Activated naive CD8-positive, alpha-beta T cell treated with anti-CD3 and anti-CD28 coated beads, Interleukin-2, amount 10 ng/mL, durations not matched to agents 7 days and 5 days (primary cell): ENCODE data around the gene FTL. TPM values are rescaled to one million over a fixed set of nuclear protein-coding genes. Genes with fewer than 3 reads are reported as not detected.

ENCODE experiments used
- ATAC-seq: fragments of 150-1000 bp; cut with Tn5 transposase; one replicate; pipeline ENCODE4 v1.10.0; 2021; ENCODE audit warnings: low read depth, moderate library complexity
- POLR2A ChIA-PET: fragments of 350-600 bp; sonication (Branson Sonifier 250); formaldehyde crosslinking; loops from one replicate; lab custom pipeline; 2021; ENCODE audit warnings: antibody characterized with exemption; lab: Charles Lee
- DNase-seq: peaks from one replicate; pipeline ENCODE4 v3.0.0; 2021
- H3K27ac Mint-ChIP-seq: one replicate; pipeline ENCODE4 v1.8.0; 2022; ENCODE audit warnings: mild to moderate bottlenecking, mixed read lengths
- H3K27me3 Mint-ChIP-seq: one replicate; pipeline ENCODE4 v1.8.0; 2022; ENCODE audit warnings: mild to moderate bottlenecking, moderate library complexity, mixed read lengths
- H3K36me3 Mint-ChIP-seq: one replicate; pipeline ENCODE4 v1.8.0; 2021; ENCODE audit warnings: mild to moderate bottlenecking, mixed read lengths
- H3K4me1 Mint-ChIP-seq: one replicate; pipeline ENCODE4 v1.8.0; 2021; ENCODE audit warnings: mixed read lengths
- H3K4me3 Mint-ChIP-seq: one replicate; pipeline ENCODE4 v1.8.0; 2022; ENCODE audit warnings: mild to moderate bottlenecking, moderate library complexity, mixed read lengths
- H3K9me3 Mint-ChIP-seq: one replicate; pipeline ENCODE4 v1.8.0; 2021; ENCODE audit warnings: mixed read lengths
- total RNA-seq, 2 experiments: library from RNA; stranded (reverse); gene quantifications; one replicate each; pipeline ENCODE4 v1.2.3, GENCODE V29; 2021

FTL gene
- total RNA-seq, 2 experiments from 2014 or later: 1,232 to 1,343 TPM

DNA sequence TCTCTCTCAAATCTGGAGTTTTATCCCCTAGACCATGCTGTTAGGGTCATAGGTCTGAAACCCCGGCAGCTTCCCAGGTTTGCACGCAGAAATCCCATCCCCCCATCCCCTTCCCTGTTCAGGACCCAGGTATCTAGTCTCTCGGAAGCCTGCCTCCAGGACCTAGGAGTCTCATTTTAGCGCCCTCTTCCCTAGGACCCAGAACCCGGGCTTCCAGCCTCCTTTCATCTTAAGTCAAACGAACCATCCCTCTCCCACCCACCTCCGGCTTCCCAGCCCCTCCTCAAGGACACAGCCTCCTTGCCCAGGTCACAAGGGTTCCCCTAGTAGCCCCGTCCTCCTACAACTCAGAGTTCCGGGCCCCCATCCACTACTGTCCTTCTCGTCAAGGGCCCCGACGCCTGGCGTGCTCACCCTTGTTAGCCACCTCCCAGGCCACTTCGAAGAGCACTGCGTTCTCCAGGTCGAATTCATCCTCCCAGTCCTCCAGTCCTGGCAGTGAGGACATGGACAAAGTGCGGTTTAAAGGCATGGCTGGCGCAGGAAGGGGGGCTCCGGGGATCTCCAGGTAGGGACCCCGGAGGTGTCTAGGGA, 27.6 kb downstream of the FTL start:
- Mint-ChIP-seq H3K27me3 (no peaks in the 10 kb centered on the region), H3K27ac (peak overlapping the region; percentile 98), H3K4me3 (peak overlapping the region; percentile 92), H3K4me1 (peaks cover 28% of the 10 kb centered on the region), H3K9me3 (no peaks in the 10 kb centered on the region), H3K36me3 (peaks cover 15% of the 10 kb centered on the region)
- DNase-seq (no peak), ATAC-seq (no peak)
- POLR2A ChIA-PET: interaction anchor here (0.6 to 2.8 kb wide), 18 partner anchors 8 to 648 kb away, joined by 3 to 21 read pairs (median 6); partner anchors contain the start of genes CD37, FTL, NUCB1 and PPP1R15A

DNA sequence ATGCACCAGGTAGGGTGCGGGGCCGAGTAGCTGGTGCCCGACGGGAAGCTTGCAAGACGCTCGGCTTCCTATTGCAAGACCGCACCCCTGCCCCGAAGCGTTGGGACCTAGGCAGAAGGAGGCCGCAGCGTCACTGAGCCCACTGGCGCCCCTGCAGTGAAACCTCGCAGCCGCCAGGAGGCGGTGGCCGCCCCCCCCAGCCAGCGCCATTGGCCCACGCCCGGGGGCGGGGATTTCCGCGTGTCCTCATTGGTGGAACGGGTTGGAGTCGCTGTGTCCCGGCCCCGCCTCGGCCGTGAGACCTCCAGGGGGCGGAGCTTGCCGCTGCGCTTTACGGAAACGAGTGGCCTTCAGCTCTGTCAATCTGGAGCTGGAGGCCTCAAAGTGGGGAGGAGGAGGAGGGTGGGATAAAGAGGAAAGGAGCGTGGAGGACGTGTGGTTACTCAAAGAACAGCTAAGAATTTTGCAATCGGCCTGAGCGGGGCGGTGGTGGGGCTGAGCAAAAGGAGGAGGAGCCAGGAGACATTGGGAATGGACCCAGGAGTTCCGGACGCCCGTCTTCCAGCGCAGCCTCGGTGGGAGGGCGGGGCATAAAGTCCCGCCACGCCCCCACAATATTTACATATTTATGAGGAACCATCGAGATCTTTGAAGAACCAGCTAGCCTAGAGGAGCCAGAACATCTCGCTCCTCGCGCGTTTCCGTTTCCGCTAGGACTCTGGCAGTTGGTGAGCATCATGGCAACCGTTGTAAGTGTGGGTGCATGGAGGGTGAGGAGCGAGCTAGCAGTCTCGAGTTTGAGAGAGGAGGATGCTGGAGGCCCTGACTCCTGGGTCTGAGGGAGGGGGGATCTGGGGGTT, 28.3 kb downstream of the FTL start, which contains the start of the genes GYS1 and RUVBL2:
Gene GYS1, minus strand, starts transcription at position 135 of the 860 bp plus-strand sequence. CDS start 197 bp downstream, outside the sequence.
Gene RUVBL2, plus strand, starts transcription at position 713 of the 860 bp plus-strand sequence. Its CDS starts 25 bp downstream, at position 738.
- ATAC-seq (peak; percentile 90), DNase-seq (peak; percentile 99)
- POLR2A ChIA-PET: interaction anchor here (0.6 to 2.8 kb wide), 27 partner anchors 10 to 647 kb away, joined by 3 to 21 read pairs (median 5); partner anchors contain the start of genes BAX, BCAT2, CA11 and CD37
- Mint-ChIP-seq H3K4me3 (peak within 1 kb of the TSS; percentile 92), H3K9me3 (no peaks in the 10 kb centered on the region), H3K36me3 (peaks cover 12% of the 10 kb centered on the region), H3K27me3 (no peaks in the 10 kb centered on the region), H3K4me1 (peaks cover 27% of the 10 kb centered on the region), H3K27ac (peak within 1 kb of the TSS; percentile 98)

DNA sequence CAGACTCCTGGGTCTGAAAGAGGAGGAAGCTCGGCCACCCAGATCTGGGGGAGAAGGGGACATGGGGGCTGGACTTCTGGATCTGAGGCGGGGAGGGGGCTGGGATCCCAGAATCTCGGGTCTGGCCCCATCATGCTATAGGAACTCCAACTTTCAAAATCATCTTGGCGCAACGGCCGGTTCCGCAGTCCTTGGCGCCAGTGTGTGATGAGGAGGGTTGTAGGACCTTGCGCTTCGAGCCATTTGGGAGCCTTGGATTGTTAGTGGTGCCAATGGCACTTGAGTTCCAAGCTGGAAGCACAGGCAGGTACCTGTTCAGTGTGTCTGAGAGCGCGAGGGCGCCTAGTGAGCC, 28.9 kb downstream of the FTL start:
- H3K4me1 Mint-ChIP-seq: peaks cover 26% of the 10 kb centered on the region
- POLR2A ChIA-PET: interaction anchor here (0.6 to 2.8 kb wide), 19 partner anchors 10 to 375 kb away, joined by 3 to 21 read pairs (median 6); partner anchors contain the start of genes BAX, BCAT2, CD37 and FTL
- H3K9me3 Mint-ChIP-seq: no peaks in the 10 kb centered on the region

DNA sequence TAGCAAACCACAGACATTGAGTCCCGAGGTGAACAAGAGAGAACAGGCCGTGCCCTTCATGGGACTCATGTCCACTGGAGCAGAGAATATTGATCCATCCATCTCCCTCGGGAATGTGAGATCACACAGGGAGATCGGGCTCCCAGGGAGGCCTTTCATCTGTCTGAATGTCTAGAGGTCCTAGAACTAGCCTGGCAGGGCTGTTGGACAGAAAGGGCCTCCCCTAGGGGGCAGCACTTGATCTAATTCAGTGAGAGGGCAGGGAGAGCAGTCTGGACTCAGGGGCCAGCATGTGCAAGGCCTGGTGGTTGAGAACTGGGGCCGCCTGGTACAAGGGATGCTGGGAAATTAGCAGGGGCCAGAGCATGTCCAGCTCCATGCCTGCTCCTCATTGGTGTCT, 32.9 kb downstream of the FTL start:
- H3K9me3 Mint-ChIP-seq: no peaks in the 10 kb centered on the region
- no peak overlapping the region for H3K4me3 Mint-ChIP-seq
- DNase-seq (peak; percentile 64), ATAC-seq (no peak)
- H3K4me1 Mint-ChIP-seq: peaks cover 24% of the 10 kb centered on the region
- no peaks in the 10 kb centered on the region for H3K27me3 Mint-ChIP-seq
- H3K36me3 Mint-ChIP-seq: peaks cover 2% of the 10 kb centered on the region
- POLR2A ChIA-PET: interaction anchor here (0.9 kb wide), 1 partner anchor 97 kb away, joined by 3 read pairs; no protein-coding TSS in a partner anchor
- no peak overlapping the region for H3K27ac Mint-ChIP-seq

More for the DNA sequence above, 28.9 kb downstream of the FTL start:
- Mint-ChIP-seq H3K27ac (peak overlapping the region; percentile 98), H3K27me3 (no peaks in the 10 kb centered on the region), H3K36me3 (peaks cover 7% of the 10 kb centered on the region), H3K4me3 (peak overlapping the region; percentile 92)
- DNase-seq (no peak), ATAC-seq (no peak)

DNA sequence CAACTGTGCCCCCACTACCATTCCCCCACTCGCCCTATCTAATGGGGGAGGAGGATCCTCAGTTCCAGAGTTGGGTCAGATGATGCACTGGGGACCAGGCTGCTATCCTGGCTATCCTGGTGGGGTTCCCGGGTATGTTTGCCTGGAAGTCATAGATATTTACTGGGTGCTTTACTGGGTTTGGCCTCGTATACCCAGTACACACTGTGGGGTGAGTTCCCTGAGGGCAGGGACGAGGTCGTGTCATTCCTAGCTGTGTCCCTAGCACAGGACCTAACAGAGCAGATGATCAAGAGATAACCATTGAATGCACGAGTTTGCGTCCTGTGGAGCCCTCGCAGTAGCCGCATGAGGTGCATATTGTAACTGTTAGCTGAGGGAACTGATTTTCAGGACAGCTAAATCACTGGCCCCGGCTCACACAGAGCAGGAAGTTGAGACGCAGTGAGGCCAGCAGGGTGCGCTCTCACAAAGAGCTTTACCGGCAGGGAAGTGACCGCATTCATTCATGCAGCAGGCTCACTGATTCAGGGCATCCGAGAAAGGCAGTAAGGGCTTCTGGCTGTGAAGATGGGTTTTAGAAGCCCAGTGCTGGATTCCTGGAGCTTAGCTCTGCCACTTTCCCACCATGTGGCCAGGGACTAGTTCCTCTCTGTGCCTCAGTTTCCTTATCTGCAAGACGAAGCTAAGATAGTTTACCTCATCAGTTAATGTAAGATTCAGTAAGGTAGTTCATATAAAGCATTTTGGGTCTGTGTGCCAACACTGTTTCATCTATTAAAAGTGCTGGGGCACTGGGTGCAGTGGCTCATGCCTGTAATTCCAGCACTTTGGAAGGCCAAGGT, 34.6 kb downstream of the FTL start:
- Mint-ChIP-seq H3K36me3 (no peaks in the 10 kb centered on the region), H3K9me3 (no peaks in the 10 kb centered on the region), H3K4me3 (no peak overlapping the region), H3K27me3 (no peaks in the 10 kb centered on the region), H3K4me1 (peaks cover 19% of the 10 kb centered on the region), H3K27ac (no peak overlapping the region)
- ATAC-seq: peak; percentile 83
- POLR2A ChIA-PET: no interaction called here
- peak; percentile 71 for DNase-seq

DNA sequence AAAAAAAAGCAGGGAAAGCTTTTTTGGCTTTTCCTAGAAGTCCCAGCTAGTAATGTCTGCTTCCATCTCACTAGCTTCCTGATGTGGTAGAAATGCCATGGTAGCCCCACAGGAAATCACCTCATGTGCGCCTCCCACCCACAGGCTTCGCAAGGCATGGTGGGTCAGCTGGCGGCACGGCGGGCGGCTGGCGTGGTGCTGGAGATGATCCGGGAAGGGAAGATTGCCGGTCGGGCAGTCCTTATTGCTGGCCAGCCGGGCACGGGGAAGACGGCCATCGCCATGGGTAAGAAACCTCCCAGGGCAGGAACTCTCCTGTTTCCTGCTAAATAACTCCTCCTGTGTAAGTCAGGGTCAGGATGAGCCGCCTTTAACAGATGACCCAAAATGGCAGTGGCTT, 39.0 kb downstream of the FTL start:
- peaks cover 1% of the 10 kb centered on the region for H3K36me3 Mint-ChIP-seq
- H3K4me3 Mint-ChIP-seq: no peak overlapping the region
- H3K27me3 Mint-ChIP-seq: no peaks in the 10 kb centered on the region
- no peak overlapping the region for H3K27ac Mint-ChIP-seq
- DNase-seq (no peak), ATAC-seq (no peak)
- H3K9me3 Mint-ChIP-seq: no peaks in the 10 kb centered on the region
- peaks cover 7% of the 10 kb centered on the region for H3K4me1 Mint-ChIP-seq
- POLR2A ChIA-PET: interaction anchor here (0.6 to 1.5 kb wide), 2 partner anchors 10 to 403 kb away, joined by 3 to 5 read pairs; partner anchors contain the start of gene RUVBL2

DNA sequence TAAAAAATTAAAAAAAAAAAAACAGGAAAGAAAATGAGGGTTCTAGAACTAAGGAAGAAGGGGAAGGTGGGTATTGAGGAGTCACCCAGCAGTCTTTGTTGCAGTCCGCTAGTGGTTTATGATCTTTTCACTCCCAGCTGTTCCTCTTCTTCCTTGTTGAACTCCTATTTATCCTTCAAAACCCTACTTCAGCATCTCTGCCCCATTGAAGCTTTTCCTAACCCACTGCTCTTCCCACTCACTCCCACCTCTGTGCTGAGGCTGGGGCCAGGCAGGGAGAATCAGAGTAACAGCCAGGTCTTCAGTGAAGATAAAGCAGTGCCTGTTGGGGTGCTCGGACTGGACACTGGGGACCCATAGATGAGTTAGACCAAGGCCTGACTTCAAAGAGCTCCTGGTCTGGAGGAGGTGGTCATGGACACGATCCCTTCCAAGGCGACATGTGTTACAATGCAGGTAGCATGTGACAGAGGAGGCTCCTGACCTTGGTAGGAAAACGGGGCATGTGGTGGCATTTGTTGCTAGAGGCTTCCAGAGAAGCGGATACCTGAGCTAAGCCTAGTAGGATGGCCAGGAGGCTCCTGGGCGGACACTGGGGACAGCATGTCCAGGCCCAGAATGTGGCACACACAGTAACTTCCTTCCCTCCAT, 40.0 kb downstream of the FTL start:
- no peak for DNase-seq
- Mint-ChIP-seq H3K4me3 (no peak overlapping the region), H3K36me3 (peaks cover 1% of the 10 kb centered on the region), H3K9me3 (no peaks in the 10 kb centered on the region), H3K27me3 (no peaks in the 10 kb centered on the region), H3K27ac (no peak overlapping the region), H3K4me1 (no peaks in the 10 kb centered on the region)
- POLR2A ChIA-PET: interaction anchor here (0.8 to 1.5 kb wide), 2 partner anchors 11 to 83 kb away, joined by 3 to 5 read pairs; partner anchors contain the start of gene RUVBL2
- no peak for ATAC-seq

DNA sequence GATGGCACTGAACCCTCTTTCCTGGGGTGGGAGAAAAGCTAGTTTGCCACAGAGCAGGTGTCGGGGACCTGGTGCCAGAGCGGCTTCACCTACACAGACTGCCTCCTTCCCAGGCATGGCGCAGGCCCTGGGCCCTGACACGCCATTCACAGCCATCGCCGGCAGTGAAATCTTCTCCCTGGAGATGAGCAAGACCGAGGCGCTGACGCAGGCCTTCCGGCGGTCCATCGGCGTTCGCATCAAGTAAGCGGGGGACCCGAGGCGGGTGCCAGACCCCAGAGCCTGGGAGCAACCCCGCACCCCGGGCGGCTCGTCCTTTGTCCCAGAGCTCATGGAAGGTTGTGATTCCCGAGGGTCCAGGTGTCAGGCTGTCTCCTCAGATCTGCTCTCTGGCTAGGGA, 41.8 kb downstream of the FTL start:
- Mint-ChIP-seq H3K36me3 (peaks cover 4% of the 10 kb centered on the region), H3K27ac (no peak overlapping the region), H3K9me3 (no peaks in the 10 kb centered on the region), H3K27me3 (no peaks in the 10 kb centered on the region), H3K4me3 (no peak overlapping the region), H3K4me1 (no peaks in the 10 kb centered on the region)
- no peak for DNase-seq
- POLR2A ChIA-PET: interaction anchor here (1.1 kb wide), 1 partner anchor 13 kb away, joined by 7 read pairs; the partner anchor contains the start of gene RUVBL2
- ATAC-seq: no peak

DNA sequence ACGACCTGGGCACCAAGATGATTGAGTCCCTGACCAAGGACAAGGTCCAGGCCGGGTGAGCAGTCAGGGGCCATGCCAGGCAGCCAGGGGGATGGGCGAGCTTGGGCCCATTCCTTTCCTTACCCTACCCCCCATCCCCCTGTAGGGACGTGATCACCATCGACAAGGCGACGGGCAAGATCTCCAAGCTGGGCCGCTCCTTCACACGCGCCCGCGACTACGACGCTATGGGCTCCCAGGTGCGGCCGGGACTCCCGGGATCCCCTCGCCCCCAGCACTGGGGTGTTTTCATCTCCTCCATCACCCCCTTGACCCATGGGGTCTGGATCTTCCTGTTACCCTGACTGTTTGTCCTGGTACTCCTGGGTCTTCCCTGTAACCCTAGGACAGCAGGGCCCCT, 44.7 kb downstream of the FTL start:
- no peaks in the 10 kb centered on the region for H3K27me3 Mint-ChIP-seq
- H3K36me3 Mint-ChIP-seq: peaks cover 4% of the 10 kb centered on the region
- ATAC-seq (no peak), DNase-seq (no peak)
- no peak overlapping the region for H3K4me3 Mint-ChIP-seq
- POLR2A ChIA-PET: no interaction called here
- no peak overlapping the region for H3K27ac Mint-ChIP-seq
- H3K4me1 Mint-ChIP-seq: no peaks in the 10 kb centered on the region
- H3K9me3 Mint-ChIP-seq: no peaks in the 10 kb centered on the region

DNA sequence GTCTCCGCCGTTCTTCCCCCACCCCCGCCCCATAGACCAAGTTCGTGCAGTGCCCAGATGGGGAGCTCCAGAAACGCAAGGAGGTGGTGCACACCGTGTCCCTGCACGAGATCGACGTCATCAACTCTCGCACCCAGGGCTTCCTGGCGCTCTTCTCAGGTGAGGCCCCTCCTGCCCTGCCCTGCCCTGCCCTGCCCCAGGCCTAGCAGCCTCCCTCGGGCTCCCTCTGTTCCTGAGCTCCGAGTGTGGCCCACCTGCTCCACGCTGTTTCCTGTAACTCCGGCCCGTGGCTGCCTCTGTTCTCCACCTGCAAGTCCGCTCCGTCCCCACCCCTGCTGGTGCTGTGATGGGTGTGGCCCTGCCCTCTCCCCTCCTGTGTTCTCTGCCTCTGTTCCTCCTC, 45.3 kb downstream of the FTL start:
- no peaks in the 10 kb centered on the region for H3K4me1 Mint-ChIP-seq
- peaks cover 3% of the 10 kb centered on the region for H3K36me3 Mint-ChIP-seq
- H3K27ac Mint-ChIP-seq: no peak overlapping the region
- no peaks in the 10 kb centered on the region for H3K9me3 Mint-ChIP-seq
- ATAC-seq: no peak
- DNase-seq: no peak
- H3K4me3 Mint-ChIP-seq: no peak overlapping the region
- no peaks in the 10 kb centered on the region for H3K27me3 Mint-ChIP-seq
- POLR2A ChIA-PET: interaction anchor here (0.6 kb wide), 1 partner anchor 806 kb away, joined by 3 read pairs; no protein-coding TSS in a partner anchor

DNA sequence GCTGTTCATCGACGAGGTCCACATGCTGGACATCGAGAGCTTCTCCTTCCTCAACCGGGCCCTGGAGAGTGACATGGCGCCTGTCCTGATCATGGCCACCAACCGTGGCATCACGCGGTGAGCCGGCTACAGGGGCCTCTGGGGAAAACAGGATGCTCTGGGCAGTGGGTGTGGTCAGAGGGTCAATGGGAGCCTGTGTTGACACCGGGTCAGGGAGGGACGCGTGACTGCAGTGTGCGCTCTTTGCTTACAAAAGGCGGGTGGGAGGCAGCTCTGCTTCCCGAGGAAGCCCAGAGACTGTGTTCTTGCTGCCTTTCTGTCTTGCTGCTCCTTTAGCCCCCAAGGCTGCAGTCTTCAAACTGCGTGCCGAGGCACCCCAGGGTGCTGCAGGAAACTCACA, 46.1 kb downstream of the FTL start:
- Mint-ChIP-seq H3K4me1 (no peaks in the 10 kb centered on the region), H3K4me3 (no peak overlapping the region), H3K27ac (no peak overlapping the region), H3K36me3 (peaks cover 3% of the 10 kb centered on the region), H3K9me3 (no peaks in the 10 kb centered on the region), H3K27me3 (no peaks in the 10 kb centered on the region)
- DNase-seq: no peak
- no peak for ATAC-seq
- POLR2A ChIA-PET: no interaction called here
